GM15510 (cell line): Measurements from ENCODE around the gene CERS5.

Experiments
- POLR2A ChIP-seq: IDR thresholded peaks from 3 replicates; pipeline ENCODE4 v1.6.1; 2011; ENCODE audit warnings: borderline replicate concordance; ENCODE audit not compliant: insufficient read length; ENCODE audit errors: extremely low read depth

Gene CERS5

DNA sequence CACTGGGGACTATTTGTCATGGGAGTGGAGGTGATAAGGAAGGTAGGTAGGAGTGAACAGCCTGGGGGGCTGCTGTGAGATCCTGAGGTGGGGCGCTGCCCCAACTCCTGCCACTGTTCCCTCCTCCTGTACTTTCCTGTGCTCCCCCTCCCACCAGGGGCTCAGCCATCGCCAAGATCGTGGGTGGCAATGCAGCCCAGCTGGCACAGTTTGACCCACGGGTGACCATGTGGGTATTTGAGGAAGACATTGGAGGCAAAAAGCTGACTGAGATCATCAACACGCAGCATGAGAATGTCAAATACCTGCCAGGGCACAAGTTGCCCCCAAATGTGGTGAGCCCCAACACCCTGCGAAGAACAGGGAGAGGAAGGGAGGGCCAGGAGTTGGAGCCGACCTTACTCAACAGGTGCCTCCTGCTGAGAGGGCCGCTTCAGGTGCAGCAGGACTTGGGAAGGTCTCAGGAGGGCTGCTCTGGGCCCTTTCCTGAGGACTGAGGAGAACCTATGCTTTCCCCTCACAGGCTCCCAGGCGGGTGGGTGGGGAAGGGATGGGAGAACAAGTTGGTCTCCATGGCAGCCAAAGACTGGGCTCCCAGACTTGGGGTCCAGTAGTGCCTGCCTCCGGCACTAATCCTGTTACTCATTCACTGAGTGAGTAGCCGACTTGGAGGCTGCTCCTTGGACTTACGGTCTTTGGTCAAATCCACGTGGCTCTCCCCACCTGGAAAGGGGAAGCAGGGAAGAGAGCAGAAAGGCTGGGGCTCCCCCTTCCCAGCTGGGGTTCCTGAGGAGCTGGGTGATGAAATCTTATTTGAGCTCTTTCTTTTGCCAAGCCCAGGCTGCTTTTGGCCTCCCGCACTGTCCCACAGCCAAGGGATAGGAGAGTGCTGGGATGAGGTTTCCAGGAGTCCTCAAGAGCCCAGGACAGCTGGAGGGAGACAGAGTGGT is 62.5 kb downstream of the CERS5 start:
- TF ChIP-seq POLR2A = no peak

DNA sequence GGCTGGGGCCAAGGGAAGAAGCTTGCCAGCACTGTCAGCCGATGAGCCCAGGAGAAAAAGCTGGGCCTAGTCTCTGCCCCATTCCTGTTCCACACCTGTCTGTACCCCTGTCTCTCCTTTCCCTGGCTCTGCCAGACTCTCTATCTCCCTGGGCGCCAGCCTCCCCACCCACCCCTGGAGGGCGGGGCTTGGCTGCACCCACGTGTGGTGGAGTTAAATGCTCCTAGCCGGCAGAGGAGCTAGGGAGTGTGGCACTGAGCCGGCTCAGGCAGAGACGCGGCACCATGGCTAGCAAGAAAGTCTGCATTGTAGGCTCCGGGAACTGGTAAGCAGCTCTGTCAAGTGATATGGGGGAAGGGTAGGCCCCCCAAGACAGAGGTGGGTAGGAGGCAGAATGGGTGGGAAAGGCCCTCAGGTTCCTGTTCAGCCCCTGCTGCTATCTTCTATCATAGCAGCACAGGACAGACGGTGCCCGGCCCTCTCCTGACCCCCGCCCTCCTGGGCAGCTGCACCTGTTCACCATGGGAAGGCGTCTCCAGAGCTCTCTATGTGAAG is 63.3 kb downstream of the CERS5 start, which contains the start of gene GPD1:
Gene GPD1 (plus strand): TSS at position 242 of the 555 bp plus-strand sequence. CDS start 43 bp downstream, at position 285.
- no peak for TF ChIP-seq POLR2A

DNA sequence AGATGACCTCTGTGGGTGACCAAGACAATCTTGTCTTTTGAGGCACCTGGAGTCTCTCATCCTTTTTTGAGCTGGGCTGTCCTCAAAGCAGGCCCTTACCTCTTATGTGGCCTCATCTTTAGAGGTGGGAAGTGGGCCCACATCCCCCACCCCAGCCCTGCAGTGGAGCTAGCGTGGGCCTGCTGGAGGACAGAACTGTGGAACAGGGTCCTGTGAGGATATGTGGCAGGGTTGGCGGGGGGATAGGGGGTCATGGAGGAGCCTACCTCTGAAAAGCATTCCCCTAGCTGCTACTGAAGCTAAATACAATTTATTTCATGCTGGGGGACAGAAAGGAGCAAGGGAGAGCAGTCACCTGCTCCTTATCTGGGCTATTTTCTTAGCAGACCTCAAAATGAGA is 63.8 kb downstream of the CERS5 start:
- TF ChIP-seq POLR2A = no peak

DNA sequence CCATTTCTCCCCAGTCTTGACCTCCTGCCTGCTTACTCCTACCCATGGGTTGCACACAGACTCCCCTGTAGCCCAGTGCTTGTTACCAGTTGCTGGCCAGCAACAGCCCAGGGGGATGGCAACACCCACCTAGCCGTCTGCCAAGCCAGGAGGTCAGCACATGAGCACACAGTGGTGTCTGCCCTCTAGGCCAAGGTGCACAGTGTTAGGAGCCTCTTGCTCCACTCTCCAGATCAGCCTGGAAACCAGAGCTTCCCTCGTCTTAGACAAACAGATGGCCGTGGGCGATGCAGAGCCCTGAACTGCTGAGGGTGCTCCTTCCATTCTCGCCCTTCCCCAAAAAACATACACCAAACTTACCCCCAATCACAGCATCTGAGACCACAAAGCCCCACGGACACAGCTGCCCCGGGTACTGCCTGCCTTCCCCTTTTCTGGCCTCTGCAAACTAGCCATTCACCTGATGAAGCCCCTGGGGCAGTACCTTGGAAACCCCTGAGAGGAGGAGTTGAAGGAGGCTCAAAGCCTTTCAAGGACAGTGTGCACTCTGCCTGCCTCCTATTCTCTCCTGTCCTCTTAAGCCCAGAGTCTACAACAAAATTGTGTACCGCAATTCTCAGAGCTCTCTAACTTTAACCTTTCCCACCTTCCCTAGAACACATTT is 64.4 kb downstream of the CERS5 start:
- TF ChIP-seq POLR2A = no peak

DNA sequence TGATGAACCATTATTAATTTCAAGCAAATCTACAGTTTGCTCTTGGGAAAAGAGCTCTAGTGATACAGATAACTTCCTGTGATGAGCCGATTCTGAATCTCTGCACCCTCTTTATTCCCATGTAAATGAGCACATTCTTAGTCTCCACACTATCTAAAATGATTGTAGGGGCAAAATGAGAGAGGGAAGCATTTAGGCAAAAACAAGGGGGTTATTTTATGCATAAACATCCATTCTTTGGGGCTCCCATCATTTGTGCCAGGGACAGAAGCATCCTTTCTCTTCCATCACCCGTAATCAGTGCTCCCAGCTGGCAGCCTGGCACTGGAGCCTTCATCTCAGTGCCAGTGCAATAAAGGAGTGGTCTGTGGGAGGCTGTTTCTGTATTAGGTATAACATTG is 65.0 kb downstream of the CERS5 start:
- no peak for TF ChIP-seq POLR2A

DNA sequence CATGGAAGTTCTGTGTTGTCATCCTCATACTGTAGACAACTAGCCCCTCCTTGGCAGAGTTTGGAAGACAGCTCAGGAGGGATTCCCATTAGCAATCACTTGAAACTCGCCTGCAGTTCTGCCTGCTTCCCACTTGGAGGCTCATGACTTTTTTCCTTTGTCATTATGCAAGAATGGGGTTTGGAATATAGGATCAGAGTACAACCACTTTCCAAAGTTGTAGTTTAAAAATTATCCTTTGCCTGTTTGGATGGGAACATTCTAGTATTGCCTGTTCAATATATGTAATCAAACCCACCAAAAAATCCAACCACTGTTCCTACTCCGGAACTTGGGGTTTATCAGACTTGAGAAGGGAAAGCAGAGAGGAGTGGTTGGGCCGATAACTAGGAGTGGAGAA is 65.5 kb downstream of the CERS5 start:
- no peak for TF ChIP-seq POLR2A

DNA sequence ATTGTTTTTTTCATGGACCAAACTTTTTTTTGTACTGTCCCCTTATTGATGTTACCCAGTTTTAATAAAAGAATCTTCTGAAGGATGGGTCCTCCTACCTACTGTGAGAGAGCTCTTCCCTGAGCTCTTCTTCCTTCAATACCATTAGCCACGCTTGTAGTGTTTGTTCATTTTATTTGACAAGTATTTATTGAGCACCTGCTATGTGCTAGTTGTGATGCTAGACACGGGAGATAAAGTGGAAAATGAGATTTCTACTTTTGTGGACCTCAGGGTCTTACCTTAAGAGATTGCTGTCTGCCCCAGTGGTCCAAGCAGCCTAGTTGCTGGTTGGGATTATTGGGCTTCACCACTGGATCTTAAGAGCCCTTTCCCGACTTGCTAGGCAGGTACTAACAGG is 66.6 kb downstream of the CERS5 start:
- no peak for TF ChIP-seq POLR2A

DNA sequence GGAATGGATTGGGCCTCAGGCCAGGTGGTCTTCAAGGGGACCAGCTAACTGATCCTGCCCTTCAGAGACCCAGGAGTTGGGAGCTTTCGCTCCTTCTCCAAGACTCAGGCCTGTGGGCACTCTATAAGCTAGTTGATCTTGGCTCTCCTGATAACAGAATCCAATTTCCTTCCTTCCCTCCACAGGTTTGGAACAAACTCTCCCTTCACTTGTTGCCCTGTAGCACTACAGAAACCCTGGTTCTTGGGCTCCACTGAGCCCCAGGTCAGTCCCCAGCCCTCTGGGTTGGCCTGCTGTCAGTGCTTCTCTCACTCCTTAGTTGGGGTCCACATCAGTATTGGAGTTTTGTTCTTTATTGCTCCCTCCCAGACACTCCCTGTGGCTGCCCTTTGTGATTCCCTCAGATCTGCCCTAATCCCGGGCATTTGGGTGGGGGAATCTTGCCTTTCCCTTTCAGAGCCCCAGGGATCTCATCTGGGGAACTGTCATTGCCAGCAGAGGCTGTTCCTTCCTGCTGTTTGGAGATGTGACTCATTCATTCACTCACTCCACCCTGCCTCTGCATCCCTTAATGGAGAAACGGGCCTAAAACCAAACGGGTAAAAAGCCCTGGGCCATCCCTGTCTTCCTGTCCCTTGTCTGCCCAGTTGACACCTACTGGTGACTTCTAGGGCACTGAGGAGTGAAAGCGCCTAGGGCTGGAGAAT is 67.7 kb downstream of the CERS5 start:
- TF ChIP-seq POLR2A = no peak

DNA sequence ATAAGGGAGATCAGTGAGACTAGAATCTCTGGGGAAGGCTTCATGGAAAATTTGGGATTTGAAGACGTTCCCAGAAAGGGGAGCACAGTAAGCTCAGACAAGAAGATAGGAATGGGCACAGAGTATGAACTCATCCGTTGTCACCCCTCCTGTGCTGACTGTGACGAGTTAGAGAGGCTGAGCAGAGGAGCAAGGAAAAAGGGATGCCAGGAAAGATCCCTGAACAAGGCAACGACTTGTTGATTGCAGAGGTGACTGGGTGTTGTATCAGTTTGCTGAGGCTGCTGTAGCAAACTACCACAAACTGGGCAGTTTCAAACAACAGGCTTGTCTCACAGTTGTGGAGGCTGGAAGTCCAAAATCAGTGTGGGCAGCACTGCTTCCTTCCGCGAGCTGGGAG is 69.2 kb downstream of the CERS5 start:
- no peak for TF ChIP-seq POLR2A

DNA sequence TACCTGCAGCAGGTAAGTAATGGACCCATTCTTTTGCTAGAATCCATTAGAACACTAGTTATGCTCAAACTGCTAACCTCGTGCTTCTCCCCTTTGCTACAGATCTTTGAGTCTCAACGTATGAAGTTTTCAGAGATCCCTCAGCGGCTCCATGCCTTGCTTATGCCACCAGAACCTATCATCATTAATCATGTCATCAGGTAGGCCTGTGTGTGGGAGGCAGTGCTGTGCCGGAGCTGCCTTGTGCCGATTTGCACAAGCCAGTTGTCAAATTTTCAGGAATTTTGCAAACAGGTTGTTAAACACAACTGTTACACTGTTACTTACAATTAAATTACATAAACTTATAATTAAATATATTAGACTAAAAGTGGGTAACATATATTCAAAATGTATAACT is 76.8 kb downstream of the CERS5 start:
- no peak for TF ChIP-seq POLR2A

DNA sequence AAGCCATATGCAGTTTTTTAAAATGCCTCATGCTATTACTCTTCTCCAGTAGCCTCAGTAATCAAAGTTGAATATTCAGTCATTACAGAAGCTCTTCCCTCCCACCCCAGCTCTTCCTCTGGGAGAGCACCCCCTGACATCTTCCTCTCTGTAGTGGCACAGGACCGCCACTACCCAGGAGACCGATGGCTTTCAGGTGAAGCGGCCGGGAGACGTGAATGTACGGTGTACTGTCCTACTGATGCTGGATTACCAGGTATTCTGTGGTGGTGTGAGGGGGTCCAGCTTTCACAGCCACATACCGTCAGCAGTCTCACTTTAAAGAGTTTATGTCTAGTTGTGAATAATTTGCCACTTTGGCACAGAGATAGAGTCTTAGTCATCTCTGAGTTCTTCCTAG is 77.4 kb downstream of the CERS5 start:
- no peak for TF ChIP-seq POLR2A

DNA sequence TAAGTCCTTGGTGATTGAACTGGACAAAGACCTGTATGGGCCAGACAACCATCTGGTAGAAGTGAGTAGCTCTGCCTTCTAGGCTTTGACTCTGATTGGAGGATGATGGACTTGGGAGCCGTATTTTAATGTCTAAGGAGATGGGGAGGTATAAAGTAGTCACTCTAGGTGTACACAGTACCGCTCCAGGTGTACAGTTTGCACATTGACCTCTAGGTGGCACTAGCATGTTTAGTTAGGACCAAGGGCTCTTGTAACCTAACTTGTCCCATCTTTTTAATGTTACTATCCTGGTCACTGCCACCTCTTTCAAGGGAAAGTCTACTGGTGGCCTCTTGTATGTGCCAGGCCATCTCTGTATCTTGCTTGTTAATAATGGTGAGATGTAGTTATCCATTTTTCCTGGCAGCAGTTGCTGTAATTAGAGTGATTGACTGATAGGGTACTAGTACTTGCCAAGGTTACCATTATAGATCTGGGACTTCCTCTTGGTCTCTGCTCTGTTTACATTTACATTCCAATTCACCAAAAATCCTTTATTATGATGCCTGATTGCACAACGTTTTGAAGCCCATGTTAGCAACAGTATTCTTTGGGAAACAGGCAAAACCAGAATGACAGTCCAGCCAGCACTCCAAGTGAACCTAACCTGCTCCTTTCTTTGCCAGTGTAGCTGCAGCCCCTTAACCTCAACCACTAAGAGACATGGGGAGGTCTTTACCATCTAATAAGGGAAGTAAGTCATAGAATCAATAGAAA is 78.4 kb downstream of the CERS5 start:
- TF ChIP-seq POLR2A = no peak

DNA sequence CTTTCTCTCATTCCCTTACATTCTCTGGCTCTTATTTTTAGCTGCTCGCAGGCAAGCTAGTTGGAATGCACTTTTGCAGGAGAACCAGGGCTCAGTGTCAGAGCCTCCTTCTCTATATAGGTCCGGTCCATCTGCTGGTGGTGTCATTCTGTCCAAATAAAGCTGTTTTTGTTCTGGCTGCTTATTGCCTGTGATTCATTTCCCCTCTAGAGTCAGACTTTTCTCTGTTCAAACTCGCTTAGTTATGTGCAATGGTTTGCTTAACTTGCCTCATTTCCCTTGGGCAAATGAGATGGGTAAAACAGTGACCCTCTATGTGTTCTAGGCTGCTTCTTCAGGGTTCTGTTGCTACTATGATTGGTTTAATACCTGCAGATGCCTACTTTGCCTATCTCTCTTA is 79.2 kb downstream of the CERS5 start:
- no peak for TF ChIP-seq POLR2A

DNA sequence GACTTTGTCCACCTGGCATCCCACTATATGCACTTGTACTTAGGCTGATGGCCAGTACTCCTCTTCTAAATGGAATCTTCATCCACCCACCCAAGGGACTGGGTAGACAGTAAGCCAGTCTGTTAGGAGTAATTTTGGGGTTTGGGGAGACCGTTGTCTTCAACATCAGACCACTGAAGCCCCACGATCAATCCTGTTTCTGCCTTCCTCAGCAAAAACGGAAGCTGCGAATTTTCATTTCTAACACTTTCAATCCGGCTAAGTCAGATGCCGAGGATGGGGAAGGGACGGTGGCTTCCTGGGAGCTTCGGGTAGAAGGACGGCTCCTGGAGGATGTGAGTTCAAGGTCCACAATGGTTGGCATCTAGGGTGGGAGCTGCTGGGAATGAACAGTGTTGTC is 80.0 kb downstream of the CERS5 start:
- no peak for TF ChIP-seq POLR2A
